T-cell (primary cell): ENCODE results near the gene FHL1. TPM values are rescaled to one million over a fixed set of nuclear protein-coding genes. Genes with fewer than 3 reads are reported as not detected.

Experiments
- ATAC-seq, 4 experiments: fragments of 200-7000 bp in 3 of 4; fragments of 150-1000 bp in 1 of 4; cut with Tn5 transposase; replicated peaks in 1 of 4; 1 replicate in 3 of 4; 2 replicates in 1 of 4; pipeline ENCODE4 v1.10.0; 2021; ENCODE audit warnings: moderate library complexity in 3 of 4, mild to moderate bottlenecking in 2 of 4, moderate number of reproducible peaks in 1 of 4
- CTCF ChIA-PET, 2 donors: fragments of 300-600 bp; sonication (Branson Sonifier 250); formaldehyde crosslinking; loops; one replicate each; lab custom pipeline; 2022; ENCODE audit warnings: antibody characterized with exemption in 2 of 2; lab: Charles Lee
- POLR2A ChIA-PET, 2 donors: fragments of 300-600 bp; sonication (Branson Sonifier 250); formaldehyde crosslinking; loops; one replicate each; lab custom pipeline; 2022; ENCODE audit warnings: antibody characterized with exemption in 2 of 2; lab: Charles Lee
- DNase-seq, 35 experiments: peaks; one replicate each; pipeline versions ENCODE4 v3.0.0 to v3.0.0-alpha.2; 2013 to 2023
- H3K27ac ChIP-seq: one replicate; pipeline ENCODE4 v1.5.1; 2013; ENCODE audit warnings: low read length
- H3K27me3 ChIP-seq, 2 experiments: replicated peaks in 1 of 2; 1 replicate in 1 of 2; 2 replicates in 1 of 2; pipeline versions ENCODE4 v1.6.1 to v1.7.0; 2013; ENCODE audit warnings: low read length in 1 of 2, mixed read lengths in 1 of 2; ENCODE audit not compliant: control insufficient read depth in 2 of 2, insufficient read depth in 2 of 2; ENCODE audit errors: extremely low read depth in 1 of 2
- H3K36me3 ChIP-seq, 2 donors: 1 replicate in 1 of 2; 2 replicates in 1 of 2; pipeline versions ENCODE4 v1.6.1 to v1.7.0; 2013; ENCODE audit warnings: low read length in 1 of 2; ENCODE audit not compliant: control insufficient read depth in 2 of 2, insufficient read depth in 1 of 2; ENCODE audit errors: extremely low read depth in 1 of 2
- H3K4me1 ChIP-seq, 2 experiments: 1 replicate in 1 of 2; 2 replicates in 1 of 2; pipeline versions ENCODE4 v1.6.1 to v1.7.0; 2013; ENCODE audit warnings: low read length in 2 of 2, mixed read lengths in 1 of 2; ENCODE audit not compliant: insufficient read depth in 2 of 2, control insufficient read depth in 1 of 2; ENCODE audit errors: extremely low read depth in 1 of 2
- H3K4me3 ChIP-seq, 2 donors: 1 replicate in 1 of 2; 2 replicates in 1 of 2; pipeline versions ENCODE4 v1.5.1 to v1.7.0; 2013; ENCODE audit warnings: mild to moderate bottlenecking in 2 of 2, low read length in 1 of 2, moderate library complexity in 1 of 2; ENCODE audit not compliant: control insufficient read depth in 1 of 2; ENCODE audit errors: extremely low read depth in 1 of 2
- H3K9me3 ChIP-seq: 2 replicates; pipeline ENCODE4 v1.7.0; 2013
- H3K27ac Mint-ChIP-seq, 2 donors: one replicate each; pipeline ENCODE4 v1.8.0; 2020 to 2021; ENCODE audit warnings: mild to moderate bottlenecking in 2 of 2, mixed read lengths in 2 of 2
- H3K27me3 Mint-ChIP-seq, 2 donors: one replicate each; pipeline ENCODE4 v1.8.0; 2021 to 2022; ENCODE audit warnings: mixed read lengths in 2 of 2
- H3K36me3 Mint-ChIP-seq: one replicate; pipeline ENCODE4 v1.8.0; 2021; ENCODE audit warnings: mixed read lengths
- H3K4me1 Mint-ChIP-seq, 3 donors: one replicate each; pipeline ENCODE4 v1.8.0; 2020 to 2022; ENCODE audit warnings: mixed read lengths in 3 of 3, mild to moderate bottlenecking in 1 of 3
- H3K4me3 Mint-ChIP-seq, 3 donors: one replicate each; pipeline ENCODE4 v1.8.0; 2020 to 2022; ENCODE audit warnings: mild to moderate bottlenecking in 3 of 3, mixed read lengths in 3 of 3, moderate library complexity in 3 of 3
- H3K9me3 Mint-ChIP-seq, 3 donors: one replicate each; pipeline ENCODE4 v1.8.0; 2020 to 2022; ENCODE audit warnings: mixed read lengths in 3 of 3
- WGBS: methylation state at CpG from one replicate; pipeline ENCODE4 v1.1.5; 2013; ENCODE audit warnings: missing lambda C conversion rate; ENCODE audit not compliant: insufficient coverage; 5-methylcytosine and 5-hydroxymethylcytosine counted together
- total RNA-seq, 35 experiments: library from RNA in 6 of 35; stranded (reverse) in 6 of 35; fragments of 120-200 nt in 1 of 35; gene quantifications; one replicate each; pipeline versions ENCODE4 v1.2.1 to v1.2.4 and lab custom pipeline; 2013 to 2026

FHL1 gene
- total RNA-seq, 5 donors from 2014 or later (not counting 1 experiment from before 2014, with no cell fraction given) = 14.1 to 32.8 (median 26.0) TPM

DNA sequence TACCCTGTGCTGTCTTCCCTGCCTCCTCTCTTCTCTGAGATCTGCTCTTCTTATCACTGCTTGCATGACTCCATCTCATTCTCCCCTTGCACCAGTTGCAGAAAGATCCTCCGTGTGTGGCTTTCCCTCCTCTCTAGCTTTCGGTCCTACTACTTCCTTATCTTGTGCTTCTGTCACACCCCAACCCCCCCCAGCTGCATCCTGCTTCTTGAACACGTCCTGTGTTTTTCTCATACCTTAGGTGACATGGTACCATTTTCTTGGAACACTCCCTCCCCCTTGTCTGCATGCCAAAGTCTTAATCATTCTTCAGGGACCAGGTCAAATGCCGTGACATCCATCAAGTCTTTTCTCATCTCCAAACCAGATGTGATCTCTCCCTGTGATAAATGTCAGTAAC, 46.4 kb downstream of the FHL1 start:
- ATAC-seq (peak in 2 of 4 experiments; percentile 29 to 46), DNase-seq (peak in 6 of 35 experiments; percentile 1 to 24 (median 10))
- no peaks in the 10 kb centered on the region for H3K9me3 Mint-ChIP-seq
- Histone ChIP-seq H3K4me1 (peaks cover 9 to 13% of the 10 kb centered on the region in 2 experiments), H3K36me3 (no peaks in the 10 kb centered on the region), H3K4me3 (peak overlapping the region in 1 of 2 donors; percentile 5), H3K27ac (no peak overlapping the region), H3K27me3 (no peaks in the 10 kb centered on the region), H3K9me3 (no peaks in the 10 kb centered on the region)
- CTCF ChIA-PET = no interaction called here
- H3K4me3 Mint-ChIP-seq = peak overlapping the region; percentile 21 to 57 (median 54)
- POLR2A ChIA-PET = no interaction called here
- H3K4me1 Mint-ChIP-seq = peaks cover 29 to 48% (median 37%) of the 10 kb centered on the region in 3 donors
- peak overlapping the region; percentile 5 to 60 for H3K27ac Mint-ChIP-seq
- WGBS = 0% methylated on average over 2 of the region's 4 CpGs
- peaks cover 0 to 7% of the 10 kb centered on the region in 2 donors for H3K27me3 Mint-ChIP-seq
- H3K36me3 Mint-ChIP-seq = peaks cover 6% of the 10 kb centered on the region

- Mint-ChIP-seq H3K36me3 (peaks cover 6% of the 10 kb centered on the region), H3K4me3 (no peak overlapping the region), H3K27me3 (peaks cover 0 to 7% of the 10 kb centered on the region in 2 donors), H3K27ac (no peak overlapping the region), H3K9me3 (no peaks in the 10 kb centered on the region), H3K4me1 (peaks cover 29 to 48% (median 37%) of the 10 kb centered on the region in 3 donors)
- Histone ChIP-seq H3K4me3 (no peak overlapping the region), H3K9me3 (no peaks in the 10 kb centered on the region), H3K36me3 (no peaks in the 10 kb centered on the region), H3K27ac (no peak overlapping the region), H3K27me3 (no peaks in the 10 kb centered on the region), H3K4me1 (peaks cover 9 to 13% of the 10 kb centered on the region in 2 experiments)
- ChIA-PET POLR2A (no interaction called here), CTCF (no interaction called here)
- WGBS = no CpG with 5 or more reads among the region's 2 CpGs
- no peak for DNase-seq
- ATAC-seq = no peak
Measured at GRCh38 chrX:136194536-136194935, 47.2 kb downstream of the FHL1 start.

GRCh38 chrX:136195247-136195646, 47.9 kb downstream of the FHL1 start:
- H3K27me3 Mint-ChIP-seq = peaks cover 0 to 7% of the 10 kb centered on the region in 2 donors
- no peak for DNase-seq
- Histone ChIP-seq H3K9me3 (no peaks in the 10 kb centered on the region), H3K27me3 (no peaks in the 10 kb centered on the region), H3K36me3 (no peaks in the 10 kb centered on the region), H3K4me1 (peaks cover 9 to 13% of the 10 kb centered on the region in 2 experiments), H3K27ac (no peak overlapping the region), H3K4me3 (no peak overlapping the region)
- no peak overlapping the region for H3K27ac Mint-ChIP-seq
- ATAC-seq = no peak
- peaks cover 29 to 46% (median 37%) of the 10 kb centered on the region in 3 donors for H3K4me1 Mint-ChIP-seq
- ChIA-PET CTCF (no interaction called here), POLR2A (no interaction called here)
- H3K36me3 Mint-ChIP-seq = peaks cover 3% of the 10 kb centered on the region
- H3K9me3 Mint-ChIP-seq = no peaks in the 10 kb centered on the region
- no peak overlapping the region for H3K4me3 Mint-ChIP-seq
- WGBS = no CpG with 5 or more reads among the region's 4 CpGs

GRCh38 chrX:136196691-136197155, 49.4 kb downstream of the FHL1 start:
- Histone ChIP-seq H3K27ac (no peak overlapping the region), H3K4me1 (peaks cover 7 to 9% of the 10 kb centered on the region in 2 experiments), H3K4me3 (no peak overlapping the region), H3K27me3 (no peaks in the 10 kb centered on the region), H3K36me3 (no peaks in the 10 kb centered on the region), H3K9me3 (no peaks in the 10 kb centered on the region)
- no peak for DNase-seq
- Mint-ChIP-seq H3K4me1 (peaks cover 23 to 39% (median 35%) of the 10 kb centered on the region in 3 donors), H3K4me3 (no peak overlapping the region), H3K9me3 (no peaks in the 10 kb centered on the region), H3K27me3 (peaks cover 0 to 7% of the 10 kb centered on the region in 2 donors), H3K36me3 (no peaks in the 10 kb centered on the region), H3K27ac (no peak overlapping the region)
- ChIA-PET CTCF (interaction anchor here (0.5 to 1.5 kb wide), 2 partner anchors 13 to 846 kb away, joined by 4 read pairs; no protein-coding TSS in a partner anchor), POLR2A (no interaction called here)
- no CpG with 5 or more reads among the region's 7 CpGs for WGBS
- ATAC-seq = no peak

- ATAC-seq (no peak), DNase-seq (no peak)
- no peak overlapping the region for H3K27ac Mint-ChIP-seq
- peaks cover 15 to 30% (median 24%) of the 10 kb centered on the region in 3 donors for H3K4me1 Mint-ChIP-seq
- no peaks in the 10 kb centered on the region for H3K9me3 ChIP-seq
- no peak overlapping the region for H3K4me3 ChIP-seq
- H3K4me3 Mint-ChIP-seq = no peak overlapping the region
- peaks cover 0 to 7% of the 10 kb centered on the region in 2 donors for H3K27me3 Mint-ChIP-seq
- H3K36me3 ChIP-seq = no peaks in the 10 kb centered on the region
- peaks cover 3 to 12% of the 10 kb centered on the region in 2 experiments for H3K4me1 ChIP-seq
- H3K9me3 Mint-ChIP-seq = no peaks in the 10 kb centered on the region
- POLR2A ChIA-PET = interaction anchor here (0.5 to 0.6 kb wide), 2 partner anchors 83 to 436 kb away, joined by 3 read pairs; no protein-coding TSS in a partner anchor
- no peak overlapping the region for H3K27ac ChIP-seq
- no peaks in the 10 kb centered on the region for H3K27me3 ChIP-seq
- CTCF ChIA-PET = interaction anchor here in 1 of 2 donors (1.5 kb wide), 1 partner anchor 11 kb away, joined by 4 read pairs; no protein-coding TSS in a partner anchor
- H3K36me3 Mint-ChIP-seq = no peaks in the 10 kb centered on the region
Measured at GRCh38 chrX:136198010-136198409, 50.7 kb downstream of the FHL1 start.

DNA sequence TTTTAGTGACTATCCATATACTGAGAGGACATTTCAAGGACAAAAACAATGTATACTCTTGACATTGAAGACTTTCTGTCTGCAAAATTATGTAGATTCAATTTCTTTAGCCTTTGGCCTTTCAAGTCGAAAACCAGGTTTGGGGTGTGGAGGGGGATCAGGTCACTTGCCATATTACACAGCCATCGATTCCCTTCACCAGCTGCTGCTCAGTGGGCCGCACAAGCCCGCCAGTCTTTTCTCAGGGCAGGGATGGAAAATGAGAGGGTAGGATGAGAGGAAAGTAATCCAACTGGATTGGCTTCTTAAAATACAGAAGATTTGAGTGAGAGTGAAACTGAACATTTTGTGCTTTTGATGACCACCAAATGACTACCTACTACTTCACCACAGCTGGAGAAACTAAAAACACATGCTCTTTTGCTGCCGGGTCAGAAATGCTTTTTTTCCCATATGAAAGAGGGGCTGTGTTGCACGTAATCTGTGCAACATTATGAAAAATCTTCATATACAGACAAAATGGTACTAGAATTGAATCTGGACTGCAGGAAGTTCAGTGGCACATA, 51.4 kb downstream of the FHL1 start:
- Histone ChIP-seq H3K36me3 (no peaks in the 10 kb centered on the region), H3K9me3 (no peaks in the 10 kb centered on the region), H3K27me3 (no peaks in the 10 kb centered on the region), H3K4me3 (no peak overlapping the region), H3K4me1 (peaks cover 0 to 5% of the 10 kb centered on the region in 2 experiments), H3K27ac (no peak overlapping the region)
- ATAC-seq (no peak), DNase-seq (no peak)
- ChIA-PET CTCF (no interaction called here), POLR2A (interaction anchor here in 1 of 2 donors (0.5 kb wide), 1 partner anchor 83 kb away, joined by 3 read pairs; no protein-coding TSS in a partner anchor)
- Mint-ChIP-seq H3K4me1 (peaks cover 15 to 30% (median 24%) of the 10 kb centered on the region in 3 donors), H3K4me3 (no peak overlapping the region), H3K27ac (no peak overlapping the region), H3K9me3 (no peaks in the 10 kb centered on the region), H3K27me3 (peaks cover 0 to 5% of the 10 kb centered on the region in 2 donors), H3K36me3 (no peaks in the 10 kb centered on the region)
- WGBS = no CpG with 5 or more reads among the region's 6 CpGs
